Heart right ventricle (tissue), 16 donors: Measurements from ENCODE around the gene ZNF441. TPM values are rescaled to one million over a fixed set of nuclear protein-coding genes. Genes with fewer than 3 reads are reported as not detected.
A peak's percentile ranks its signal among the peaks of the same experiment; 100 is the strongest.
"Not testable (repeated sequence)": the region's sequence is repeated elsewhere in the genome, so short reads cannot be mapped to it uniquely, and the experiment has no call there.

Experiments used
- ATAC-seq, 8 donors: fragments of 200-7000 bp; cut with Tn5 transposase; one replicate each; pipeline ENCODE4 v1.9.1; 2020; ENCODE audit warnings: mild to moderate bottlenecking in 8 of 8, moderate library complexity in 8 of 8, moderate number of reproducible peaks in 1 of 8
- DNase-seq, 2 donors: peaks; one replicate each; pipeline ENCODE4 v3.0.0-alpha.2; 2020
- H3K27ac ChIP-seq, 10 donors: fragments of 200-600 bp; sonication (generic) in 2 of 10; one replicate each; pipeline versions ENCODE4 v1.5.0 to v1.8.0; 2020 to 2022; ENCODE audit warnings: mild to moderate bottlenecking in 3 of 10
- H3K27me3 ChIP-seq, 7 donors: fragments of 200-600 bp; one replicate each; pipeline ENCODE4 v1.8.0; 2021 to 2022; ENCODE audit warnings: mild to moderate bottlenecking in 2 of 7
- H3K36me3 ChIP-seq, 9 donors: fragments of 200-600 bp; sonication (generic) in 1 of 9; one replicate each; pipeline versions ENCODE4 v1.5.0 to v1.8.0; 2020 to 2022; ENCODE audit warnings: mild to moderate bottlenecking in 2 of 9
- H3K4me1 ChIP-seq, 9 donors: fragments of 200-600 bp; sonication (generic) in 1 of 9; one replicate each; pipeline versions ENCODE4 v1.5.0 to v1.8.0; 2020 to 2022; ENCODE audit warnings: mild to moderate bottlenecking in 4 of 9
- H3K4me3 ChIP-seq, 10 donors: fragments of 200-600 bp; sonication (generic) in 2 of 10; one replicate each; pipeline versions ENCODE4 v1.5.0 to v1.8.0; 2020 to 2022; ENCODE audit warnings: mild to moderate bottlenecking in 7 of 10, moderate library complexity in 2 of 10
- H3K9me3 ChIP-seq, 11 donors: fragments of 200-600 bp in 10 of 11; sonication (generic) in 2 of 11; one replicate each; pipeline versions ENCODE4 v1.5.0 to v1.8.0; 2013 to 2022; ENCODE audit warnings: mild to moderate bottlenecking in 2 of 11, control low read depth in 1 of 11, moderate library complexity in 1 of 11
- WGBS, 2 donors: extraction: QIAGEN DNeasy Blood & Tissue Kit; methylation state at CpG; one replicate each; pipeline ENCODE4 v1.1.7; 2013; ENCODE audit warnings: inconsistent platforms in 1 of 2; 5-methylcytosine and 5-hydroxymethylcytosine counted together
- intact Hi-C, 10 donors: fragments of 100-400 bp; cut with DNase I; formaldehyde crosslinking; loops; one replicate each; pipeline versions ENCODE4 v1.11.1 to v1.14.2; 2022
- polyA plus RNA-seq, 2 donors: library from polyadenylated mRNA; stranded (reverse); fragments of 200-250 nt; gene quantifications; one replicate each; pipeline ENCODE4 v1.2.3, GENCODE V29; 2013
- total RNA-seq, 10 donors: library from RNA; stranded (reverse); fragmentation: NEBNext Ultra II Directional in 3 of 10; extraction: Animal tissue kit (Norgen Biotek cat#: 25700) in 3 of 10; gene quantifications; one replicate each; pipeline versions ENCODE4 v1.2.1 to v1.2.4, GENCODE V29; 2021 to 2023
- TF ChIP-seq, protein P1 (sequence below), 9 donors: fragments of 200-600 bp; sonication (generic) in 2 of 9; IDR thresholded peaks; one replicate each; pipeline versions ENCODE4 v1.5.0 to v1.8.0; 2021 to 2022; ENCODE audit warnings: antibody characterized with exemption in 9 of 9, mild to moderate bottlenecking in 5 of 9, moderate library complexity in 1 of 9
- donor health status: Arrhythmogenic right ventricular cardiomyopathy.
- donor health status: ischemic (EF 13 %, LVEDD 7.1; RV severe dilation, severe dysfunction).
- donor health status: healthy with polysubstance abuse.
- donor health status: DM: no; HTN: yes; CAD: no.
- donor health status: DM: no; HTN: no; CAD: no.
- donor health status: ischemic (EF 25% LVEDD 6.9; RV normal size, moderate dysfunction).
- donor health status: ischemic (EF 25% LVEDD 5.7; RV mildly dilated, moderate dysfunction).
- donor health status: healthy.
- donor health status: DM: yes; HTN: yes; CAD: no.
- donor health status: Ischemic cardiomyopathy.
- donor health status: ischemic (EF 35%, LVEDD 5.7; RV mildly dilated, moderate dysfunction).
- donor health status: nonischemic (EF 11% LVEDD 7.7; RV severe dilation, severe dysfunction).
- donor health status: DM: yes; HTN: yes; CAD: no.
- donor health status: PGD.
- donor health status: ischemic (EF 29% LVEDD 5.4; RV normal size, mild dysfunction).
- donor health status: nonischemic (EF 23%, LVEDD 6.1; RV moderate dilation, normal function).

The ZNF441 gene
- total and polyA plus RNA-seq, 12 donors = 1.7 to 7.0 (median 5.2) TPM

GRCh38 chr19:11813703-11814028, 46.9 kb downstream of the ZNF441 start:
- Histone ChIP-seq H3K4me1 (peaks cover 0 to 25% (median 12%) of the 10 kb centered on the region in 9 donors), H3K27me3 (no peaks in the 10 kb centered on the region), H3K9me3 (peaks cover 0 to 11% (median 0%) of the 10 kb centered on the region in 11 donors), H3K4me3 (peak overlapping the region in 9 of 10 donors; percentile 68 to 99 (median 84)), H3K27ac (peak overlapping the region in 8 of 10 donors; percentile 90 to 96 (median 94)), H3K36me3 (peaks cover 0 to 10% (median 0%) of the 10 kb centered on the region in 9 donors)
- intact Hi-C loops = loop anchor here in 3 of 10 donors (1.0 to 2.0 kb wide), 3 partner anchors 15 to 17 kb away; partner anchors contain the start of gene ZNF491 (in 2 of the 3)
- 1 to 3% methylated on average over 6 of the region's 6 CpGs for WGBS, 2 donors
- TF ChIP-seq, protein P1, sequence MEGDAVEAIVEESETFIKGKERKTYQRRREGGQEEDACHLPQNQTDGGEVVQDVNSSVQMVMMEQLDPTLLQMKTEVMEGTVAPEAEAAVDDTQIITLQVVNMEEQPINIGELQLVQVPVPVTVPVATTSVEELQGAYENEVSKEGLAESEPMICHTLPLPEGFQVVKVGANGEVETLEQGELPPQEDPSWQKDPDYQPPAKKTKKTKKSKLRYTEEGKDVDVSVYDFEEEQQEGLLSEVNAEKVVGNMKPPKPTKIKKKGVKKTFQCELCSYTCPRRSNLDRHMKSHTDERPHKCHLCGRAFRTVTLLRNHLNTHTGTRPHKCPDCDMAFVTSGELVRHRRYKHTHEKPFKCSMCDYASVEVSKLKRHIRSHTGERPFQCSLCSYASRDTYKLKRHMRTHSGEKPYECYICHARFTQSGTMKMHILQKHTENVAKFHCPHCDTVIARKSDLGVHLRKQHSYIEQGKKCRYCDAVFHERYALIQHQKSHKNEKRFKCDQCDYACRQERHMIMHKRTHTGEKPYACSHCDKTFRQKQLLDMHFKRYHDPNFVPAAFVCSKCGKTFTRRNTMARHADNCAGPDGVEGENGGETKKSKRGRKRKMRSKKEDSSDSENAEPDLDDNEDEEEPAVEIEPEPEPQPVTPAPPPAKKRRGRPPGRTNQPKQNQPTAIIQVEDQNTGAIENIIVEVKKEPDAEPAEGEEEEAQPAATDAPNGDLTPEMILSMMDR (IDR thresholded peaks at IDR 0.05) = no peak
- ATAC-seq = peak; percentile 17 to 48 (median 40)
- no peak for DNase-seq

GRCh38 chr19:11814029-11814699, 47.4 kb downstream of the ZNF441 start, which contains the start of gene ZNF440:
Gene ZNF440 (plus strand): TSS chr19:11814273. CDS start chr19:11814448, 175 bp downstream.
- peak within 1 kb of the TSS; percentile 68 to 99 (median 86) for H3K4me3 ChIP-seq
- intact Hi-C loops = loop anchor here in 2 of 10 donors (1.0 to 2.0 kb wide), 2 partner anchors 15 to 16 kb away; partner anchors contain the start of gene ZNF491 (in 2 of the 2)
- DNase-seq (peak; percentile 96 to 97), ATAC-seq (peak; percentile 100)
- peaks cover 0 to 12% (median 3%) of the 10 kb centered on the region in 9 donors for H3K36me3 ChIP-seq
- TF ChIP-seq, protein P1 (IDR thresholded peaks at IDR 0.05) = no peak
- peaks cover 0 to 25% (median 12%) of the 10 kb centered on the region in 9 donors for H3K4me1 ChIP-seq
- WGBS, 2 donors = 0% methylated on average over 51 to 55 of the region's 55 CpGs
- no peaks in the 10 kb centered on the region for H3K27me3 ChIP-seq
- peak within 1 kb of the TSS; percentile 65 to 96 (median 94) for H3K27ac ChIP-seq
- peaks cover 0 to 6% (median 0%) of the 10 kb centered on the region in 11 donors for H3K9me3 ChIP-seq

DNA sequence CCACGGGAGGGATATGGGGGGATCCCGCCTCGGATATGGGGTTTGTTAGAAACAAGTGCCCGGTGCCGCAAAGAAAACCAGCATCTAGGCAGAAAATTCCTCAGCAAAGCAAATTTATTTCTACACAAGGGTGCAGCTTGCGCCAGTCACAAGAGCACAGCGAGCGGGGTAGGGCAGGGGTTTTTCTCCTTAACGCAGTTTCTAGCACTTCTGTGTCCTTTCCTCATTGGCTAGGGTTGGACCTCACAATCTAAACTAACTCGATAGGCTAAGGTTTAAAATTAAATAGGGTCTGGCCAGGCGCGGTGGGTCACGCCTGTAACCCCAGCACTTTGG, 47.9 kb downstream of the ZNF441 start:
- Histone ChIP-seq H3K4me1 (peaks cover 0 to 25% (median 12%) of the 10 kb centered on the region in 9 donors), H3K9me3 (peaks cover 0 to 1% (median 0%) of the 10 kb centered on the region in 11 donors), H3K36me3 (peaks cover 0 to 17% (median 5%) of the 10 kb centered on the region in 9 donors), H3K27me3 (no peaks in the 10 kb centered on the region), H3K4me3 (peak overlapping the region; percentile 68 to 99 (median 86)), H3K27ac (peak overlapping the region; percentile 65 to 96 (median 94))
- 8 to 12% methylated on average over 13 of the region's 13 CpGs for WGBS, 2 donors
- intact Hi-C loops = loop anchor here in 2 of 10 donors (1.0 to 2.0 kb wide), 2 partner anchors 16 kb away; partner anchors contain the start of gene ZNF491 (in 2 of the 2)
- TF ChIP-seq, protein P1 (IDR thresholded peaks at IDR 0.05) = no peak
- ATAC-seq (peak; percentile 10 to 28 (median 18)), DNase-seq (no peak)

DNA sequence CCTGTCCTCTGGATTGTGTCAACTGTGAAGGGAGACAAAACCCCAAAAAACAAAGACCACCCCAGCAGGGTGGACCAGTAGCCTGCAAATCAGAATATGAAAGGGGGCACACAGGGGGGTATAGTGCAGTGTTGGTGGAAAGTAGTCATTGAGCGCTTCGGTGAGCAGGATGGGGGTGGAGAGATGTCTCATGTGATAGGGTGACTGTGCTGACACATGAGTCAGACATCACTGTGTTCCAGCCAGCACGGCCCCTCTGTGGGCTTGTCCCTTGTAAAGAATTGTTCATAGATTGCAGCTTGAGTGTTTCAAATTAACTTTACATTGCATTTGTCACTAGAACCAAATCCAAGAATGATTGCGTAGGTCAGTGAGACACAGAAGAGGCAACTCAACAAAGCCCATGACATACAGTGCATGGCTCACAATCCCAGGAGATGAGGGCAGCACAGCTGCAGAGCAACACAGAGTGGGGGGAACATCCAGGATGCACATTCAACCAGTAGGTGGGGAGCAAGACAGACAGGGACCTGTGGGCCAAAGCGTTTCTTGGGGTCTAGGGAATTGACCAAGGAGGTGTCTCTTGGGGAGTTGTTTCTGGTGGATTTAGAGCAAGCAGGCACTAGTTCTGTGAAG, 54.8 kb downstream of the ZNF441 start:
- peak in 1 of 8 donors; percentile 57 for ATAC-seq
- intact Hi-C loops = no loop called here
- Histone ChIP-seq H3K9me3 (peaks cover 0 to 30% (median 0%) of the 10 kb centered on the region in 11 donors), H3K27me3 (no peaks in the 10 kb centered on the region), H3K4me3 (no peak overlapping the region), H3K27ac (no peak overlapping the region), H3K4me1 (peaks cover 0 to 4% (median 0%) of the 10 kb centered on the region in 9 donors), H3K36me3 (peaks cover 0 to 41% (median 8%) of the 10 kb centered on the region in 9 donors)
- DNase-seq = no peak
- 76 to 82% methylated on average over 5 of the region's 5 CpGs for whole genome bisulfite sequencing, 2 donors
- TF ChIP-seq, protein P1 (IDR thresholded peaks at IDR 0.05) = no peak

DNA sequence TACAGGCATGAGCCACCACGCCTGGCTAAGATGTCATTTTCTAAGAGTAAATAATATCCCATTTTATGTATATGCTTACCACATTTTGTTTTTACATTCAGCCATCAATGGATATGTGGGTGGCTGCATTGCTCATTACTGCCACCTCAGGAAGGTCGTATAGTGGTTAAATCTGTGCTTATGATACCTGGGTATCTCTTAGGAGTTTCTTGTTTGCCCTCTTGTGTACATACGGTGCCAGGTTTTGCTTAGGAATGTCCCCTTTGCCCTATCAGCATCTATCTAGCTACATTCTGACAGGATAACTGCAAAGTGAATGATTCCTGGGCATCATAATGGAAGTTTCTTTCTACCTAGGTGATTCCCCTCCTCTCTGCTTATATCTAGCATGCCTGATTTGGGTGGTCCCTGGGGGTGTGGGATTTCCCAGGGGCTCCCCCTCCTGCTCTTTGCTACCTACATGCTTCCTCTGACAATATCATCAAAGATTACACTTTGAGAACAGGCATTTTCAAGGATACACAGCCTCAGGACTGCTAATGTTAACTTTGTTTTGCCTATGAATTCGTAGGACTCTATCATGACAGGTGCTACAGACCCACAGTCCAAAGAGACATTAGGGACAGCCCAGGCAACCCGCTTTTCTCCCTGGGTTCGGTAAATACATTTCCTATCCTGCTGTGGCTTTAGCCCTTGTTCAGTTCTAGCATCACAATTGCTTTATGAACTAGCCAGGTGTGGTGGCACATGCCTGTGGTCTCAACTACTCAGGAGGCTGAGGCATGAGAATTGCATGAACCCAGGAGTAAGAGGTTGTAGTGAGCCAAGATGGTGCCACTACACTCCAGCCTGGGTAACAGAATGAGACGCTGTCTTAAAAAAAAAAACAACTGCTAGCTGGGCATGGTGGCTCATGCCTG, 62.4 kb downstream of the ZNF441 start:
- H3K27me3 ChIP-seq, H3K27ac ChIP-seq, H3K4me3 ChIP-seq, DNase-seq, H3K4me1 ChIP-seq, ATAC-seq, intact Hi-C loops: not testable (repeated sequence)
- H3K36me3 ChIP-seq = peaks cover 4 to 80% (median 44%) of the 10 kb centered on the region in 9 donors
- WGBS, 2 donors = 90 to 92% methylated on average over 7 of the region's 7 CpGs
- H3K9me3 ChIP-seq = peaks cover 0 to 99% (median 28%) of the 10 kb centered on the region in 11 donors
